Effector memory CD8-positive, alpha-beta T cell (primary cell): ENCODE results near the gene TMEM109.

Experiments
- ATAC-seq: fragments of 150-1000 bp; cut with Tn5 transposase; replicated peaks from 2 replicates; pipeline ENCODE4 v1.10.0; 2021; ENCODE audit warnings: mild to moderate bottlenecking, moderate library complexity
- DNase-seq, 3 experiments: peaks; one replicate each; pipeline ENCODE4 v3.0.0; 2021
- H3K27ac Mint-ChIP-seq, 2 donors: one replicate each; pipeline ENCODE4 v1.8.0; 2022; ENCODE audit warnings: mild to moderate bottlenecking in 2 of 2, mixed read lengths in 2 of 2, moderate library complexity in 2 of 2
- H3K27me3 Mint-ChIP-seq, 2 donors: one replicate each; pipeline ENCODE4 v1.8.0; 2022; ENCODE audit warnings: mixed read lengths in 2 of 2
- H3K36me3 Mint-ChIP-seq: one replicate; pipeline ENCODE4 v1.8.0; 2022; ENCODE audit warnings: mild to moderate bottlenecking, moderate library complexity, mixed read lengths; ENCODE audit not compliant: insufficient read depth
- H3K4me1 Mint-ChIP-seq, 2 donors: one replicate each; pipeline ENCODE4 v1.8.0; 2022; ENCODE audit warnings: low read depth in 2 of 2, mixed read lengths in 2 of 2
- H3K4me3 Mint-ChIP-seq, 2 donors: one replicate each; pipeline ENCODE4 v1.8.0; 2022; ENCODE audit warnings: mild to moderate bottlenecking in 2 of 2, mixed read lengths in 2 of 2, moderate library complexity in 2 of 2
- H3K9me3 Mint-ChIP-seq, 2 donors: one replicate each; pipeline ENCODE4 v1.8.0; 2022; ENCODE audit warnings: mixed read lengths in 2 of 2

TMEM109 gene

DNA sequence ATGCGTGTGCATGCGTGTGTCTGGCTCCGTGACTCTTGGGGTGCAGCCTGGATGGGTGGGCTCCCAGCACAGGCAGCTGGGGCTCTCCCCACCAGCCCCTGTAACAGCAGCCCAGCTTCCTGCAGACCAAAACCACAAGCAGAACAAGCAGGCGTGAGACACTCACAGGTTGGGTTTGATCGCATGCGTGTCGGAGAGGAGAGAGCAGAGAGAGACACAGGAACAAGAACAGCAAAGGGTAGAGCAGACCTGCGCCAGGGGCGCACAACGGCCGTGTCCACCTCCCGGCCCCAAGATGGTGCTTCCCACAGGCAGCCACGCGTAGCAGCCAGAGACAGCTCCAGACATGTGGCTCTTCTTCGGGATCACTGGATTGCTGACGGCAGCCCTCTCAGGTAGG, 57.6 kb downstream of the TMEM109 start, which contains the start of gene CD6:
CD6 (plus strand) TSS at position 161 of the 400 bp plus-strand sequence; CDS start at position 347, 186 bp downstream.
- Mint-ChIP-seq H3K27ac (peak within 1 kb of the TSS; percentile 90 to 93), H3K9me3 (no peaks in the 10 kb centered on the region), H3K27me3 (peaks cover 0 to 6% of the 10 kb centered on the region in 2 donors), H3K36me3 (peaks cover 15% of the 10 kb centered on the region), H3K4me3 (peak within 1 kb of the TSS; percentile 89 to 95), H3K4me1 (peaks cover 37 to 39% of the 10 kb centered on the region in 2 donors)
- DNase-seq (peak; percentile 55 to 70 (median 57)), ATAC-seq (peak; percentile 88)

DNA sequence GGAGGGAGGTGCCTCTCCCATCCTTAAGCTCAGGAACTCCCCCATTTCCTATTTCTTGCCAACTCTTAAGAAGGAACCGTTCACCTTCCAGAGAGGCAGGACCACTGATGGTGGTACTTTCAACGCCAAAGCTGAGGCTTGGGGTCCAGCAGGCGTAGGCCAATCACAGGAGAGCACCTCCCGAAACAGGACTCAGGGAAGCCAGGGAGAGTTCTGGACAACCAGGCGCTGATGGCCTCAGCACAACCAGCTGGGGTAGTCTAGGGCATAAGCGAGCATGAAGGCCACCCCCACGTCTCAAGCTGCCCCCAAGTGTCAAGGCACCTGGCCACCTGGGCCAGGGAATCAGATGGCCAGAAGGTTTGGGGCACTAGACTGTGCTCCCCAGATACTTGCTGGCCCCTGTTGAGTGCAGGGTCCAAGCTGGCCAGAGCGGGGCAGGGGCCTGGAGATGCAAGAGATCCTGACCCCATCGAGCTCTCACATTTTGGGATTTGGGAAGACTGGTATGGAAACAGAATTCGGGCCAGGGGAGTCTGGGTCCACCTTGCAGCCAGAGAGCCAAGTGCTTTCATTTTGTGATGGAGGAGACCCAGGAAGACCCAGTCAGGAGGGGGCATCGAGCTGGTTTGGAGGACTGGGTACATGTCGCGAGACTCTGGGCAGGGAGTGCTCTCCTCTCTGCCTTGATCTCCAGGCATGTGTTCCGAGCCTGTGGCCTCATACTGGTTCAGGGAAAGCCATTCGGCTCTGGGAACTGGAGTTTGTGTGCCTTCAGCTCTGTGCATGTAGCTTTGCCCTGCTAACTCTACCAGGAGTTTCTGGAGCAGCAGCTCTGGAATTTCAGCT, 58.4 kb downstream of the TMEM109 start:
- Mint-ChIP-seq H3K27ac (peak overlapping the region; percentile 90 to 93), H3K4me1 (peaks cover 44 to 47% of the 10 kb centered on the region in 2 donors), H3K4me3 (peak overlapping the region; percentile 89 to 95), H3K9me3 (no peaks in the 10 kb centered on the region), H3K27me3 (peaks cover 0 to 6% of the 10 kb centered on the region in 2 donors), H3K36me3 (peaks cover 22% of the 10 kb centered on the region)
- ATAC-seq = no peak
- DNase-seq = no peak
